K562 (cell line): ENCODE data around the gene PRKCSH. TPM values are rescaled to one million over a fixed set of nuclear protein-coding genes. Genes with fewer than 3 reads are reported as not detected.
A peak's percentile ranks its signal among the peaks of the same experiment; 100 is the strongest.

ENCODE experiments used
- DMBX1 ChIP-seq: fragments of 250-450 bp; sonication (Bioruptor Pico); IDR thresholded peaks from 2 replicates; pipeline ENCODE4 v1.8.0; 2022; ENCODE audit warnings: inconsistent platforms, mild to moderate bottlenecking, moderate library complexity, borderline replicate concordance
- KDM2B ChIP-seq: fragments of 250-450 bp; sonication (Bioruptor Pico); IDR thresholded peaks from 2 replicates; pipeline ENCODE4 v1.8.0; 2021; ENCODE audit warnings: mild to moderate bottlenecking, moderate library complexity
- POU5F1 ChIP-seq: fragments of 150-350 bp; IDR thresholded peaks from 2 replicates; pipeline ENCODE4 v1.6.1; 2014; ENCODE audit warnings: borderline replicate concordance, low read length, low read depth, mild to moderate bottlenecking; ENCODE audit not compliant: partially characterized antibody
- SMAD1 ChIP-seq: fragments of 150-350 bp; IDR thresholded peaks from 2 replicates; pipeline ENCODE4 v1.6.1; 2014; ENCODE audit warnings: low read length, low read depth; ENCODE audit not compliant: partially characterized antibody
- ZNF431 ChIP-seq: sonication (generic); formaldehyde crosslinking; IDR thresholded peaks from 2 replicates; pipeline ENCODE4 v1.8.0; 2022; ENCODE audit warnings: mild to moderate bottlenecking, missing genetic modification reagents
- polyA plus RNA-seq, 8 experiments: library from polyadenylated mRNA; depleted of rRNA in 4 of 8; stranded (reverse) in 5 of 8; unstranded in 3 of 8; fragments of >200 nt; fragmentation: Nextera tagmentation in 2 of 8; fragmentation: Illumina TruSeq in 1 of 8; extraction: Ambion mirVana in 2 of 8; extraction: Trizol in 1 of 8; gene quantifications; 2 replicates each; pipeline versions ENCODE4 v1.2.1 to v1.2.3, GENCODE V29; 2011 to 2014; ENCODE audit warnings: inconsistent platforms in 1 of 8, missing spikeins in 1 of 8
- total RNA-seq, 7 experiments: library from RNA; depleted of rRNA in 6 of 7; stranded (reverse); fragments of >200 nt in 6 of 7; fragmentation: Illumina TruSeq in 2 of 7; extraction: Trizol in 2 of 7; gene quantifications; 2 replicates each; pipeline versions ENCODE4 v1.2.1 to v1.2.3, GENCODE V29; 2011 to 2021; ENCODE audit warnings: low replicate concordance in 1 of 7
- TF ChIP-seq, protein P1 (sequence below): fragments of 200-800 bp; sonication (Bioruptor generic); IDR thresholded peaks from 2 replicates; pipeline ENCODE4 v1.6.1; 2016; ENCODE audit warnings: missing genetic modification characterization, missing compliant biosample characterization
- TF ChIP-seq, protein P2 (sequence below), 2 experiments: fragments of 450-650 bp in 1 of 2; sonication (generic) in 1 of 2; formaldehyde crosslinking in 1 of 2; IDR thresholded peaks in 1 of 2; conservative IDR thresholded peaks in 1 of 2; 2 replicates each; pipeline versions ENCODE4 v1.6.1 to v1.8.1; 2016 to 2023; ENCODE audit warnings: mild to moderate bottlenecking in 2 of 2, moderate library complexity in 2 of 2, inconsistent platforms in 1 of 2, missing genetic modification reagents in 1 of 2
- TF ChIP-seq, protein P3 (sequence below): sonication (generic); formaldehyde crosslinking; IDR thresholded peaks from 2 replicates; pipeline ENCODE4 v1.9.0; 2022; ENCODE audit warnings: mild to moderate bottlenecking, missing genetic modification reagents
- TF ChIP-seq, protein P4 (sequence below): fragments of 450-650 bp; conservative IDR thresholded peaks from 2 replicates; pipeline ENCODE4 v1.6.1; 2016; ENCODE audit warnings: missing genetic modification characterization, low read depth, mild to moderate bottlenecking, missing compliant biosample characterization, moderate library complexity
- TF ChIP-seq, protein P5 (sequence below): sonication (generic); formaldehyde crosslinking; IDR thresholded peaks from 2 replicates; pipeline ENCODE4 v1.8.1; 2023; ENCODE audit warnings: mild to moderate bottlenecking, missing genetic modification reagents
- TF ChIP-seq, protein P6 (sequence below): sonication (generic); formaldehyde crosslinking; IDR thresholded peaks from 2 replicates; pipeline ENCODE4 v1.8.0; 2022; ENCODE audit warnings: missing genetic modification reagents, mild to moderate bottlenecking, moderate library complexity, borderline replicate concordance
- TF ChIP-seq, protein P7 (sequence below): fragments of 450-650 bp; IDR thresholded peaks from 2 replicates; pipeline ENCODE4 v1.6.1; 2017; ENCODE audit warnings: mild to moderate bottlenecking, moderate library complexity

The PRKCSH gene
- total and polyA plus RNA-seq, 9 of the 15 experiments (the other 6 are each of a cell fraction or from before 2014, with no cell fraction given): 2.3 to 297 (median 48.1) TPM

DNA sequence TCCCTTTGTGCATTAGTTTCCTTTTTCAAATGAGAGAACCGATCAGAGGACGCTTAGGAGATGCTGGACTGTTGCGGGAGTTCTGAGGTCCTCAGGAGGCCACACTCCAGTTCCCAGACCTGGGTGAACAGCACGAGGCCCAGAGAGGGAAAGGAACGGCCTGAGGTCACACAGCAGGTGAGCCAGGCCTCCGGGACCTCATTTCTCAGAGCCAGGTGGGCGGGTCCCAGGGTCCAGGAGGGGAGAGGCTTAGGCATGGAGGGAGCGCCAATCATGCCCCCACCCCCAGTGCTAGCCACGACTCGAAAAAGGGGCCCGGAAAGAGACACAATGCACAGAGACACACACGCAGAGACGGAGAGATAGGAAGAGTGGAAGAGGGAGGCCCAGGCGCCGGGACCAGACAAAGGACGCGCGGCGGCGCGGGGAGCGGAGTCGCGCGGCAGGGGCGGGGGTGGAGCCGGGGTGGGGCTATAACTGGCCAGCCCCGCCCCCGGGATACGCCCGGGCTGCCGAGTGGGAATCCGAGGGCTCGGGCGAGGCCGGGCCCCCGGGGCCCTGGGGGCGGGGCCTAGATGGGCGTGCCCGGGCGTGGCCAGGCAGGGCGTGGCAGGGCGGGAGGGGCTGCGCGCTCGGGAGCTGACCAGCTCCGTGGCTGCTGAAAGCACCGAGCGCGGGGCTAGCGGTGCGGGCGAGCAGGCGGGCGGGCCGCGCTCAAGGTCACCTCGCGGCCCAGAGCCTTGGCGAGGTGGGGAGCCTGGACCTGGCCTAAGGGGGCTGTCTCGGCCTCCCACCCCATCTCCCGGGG lies 43.9 kb downstream of the PRKCSH start (continued):
- TF ChIP-seq, protein P1, sequence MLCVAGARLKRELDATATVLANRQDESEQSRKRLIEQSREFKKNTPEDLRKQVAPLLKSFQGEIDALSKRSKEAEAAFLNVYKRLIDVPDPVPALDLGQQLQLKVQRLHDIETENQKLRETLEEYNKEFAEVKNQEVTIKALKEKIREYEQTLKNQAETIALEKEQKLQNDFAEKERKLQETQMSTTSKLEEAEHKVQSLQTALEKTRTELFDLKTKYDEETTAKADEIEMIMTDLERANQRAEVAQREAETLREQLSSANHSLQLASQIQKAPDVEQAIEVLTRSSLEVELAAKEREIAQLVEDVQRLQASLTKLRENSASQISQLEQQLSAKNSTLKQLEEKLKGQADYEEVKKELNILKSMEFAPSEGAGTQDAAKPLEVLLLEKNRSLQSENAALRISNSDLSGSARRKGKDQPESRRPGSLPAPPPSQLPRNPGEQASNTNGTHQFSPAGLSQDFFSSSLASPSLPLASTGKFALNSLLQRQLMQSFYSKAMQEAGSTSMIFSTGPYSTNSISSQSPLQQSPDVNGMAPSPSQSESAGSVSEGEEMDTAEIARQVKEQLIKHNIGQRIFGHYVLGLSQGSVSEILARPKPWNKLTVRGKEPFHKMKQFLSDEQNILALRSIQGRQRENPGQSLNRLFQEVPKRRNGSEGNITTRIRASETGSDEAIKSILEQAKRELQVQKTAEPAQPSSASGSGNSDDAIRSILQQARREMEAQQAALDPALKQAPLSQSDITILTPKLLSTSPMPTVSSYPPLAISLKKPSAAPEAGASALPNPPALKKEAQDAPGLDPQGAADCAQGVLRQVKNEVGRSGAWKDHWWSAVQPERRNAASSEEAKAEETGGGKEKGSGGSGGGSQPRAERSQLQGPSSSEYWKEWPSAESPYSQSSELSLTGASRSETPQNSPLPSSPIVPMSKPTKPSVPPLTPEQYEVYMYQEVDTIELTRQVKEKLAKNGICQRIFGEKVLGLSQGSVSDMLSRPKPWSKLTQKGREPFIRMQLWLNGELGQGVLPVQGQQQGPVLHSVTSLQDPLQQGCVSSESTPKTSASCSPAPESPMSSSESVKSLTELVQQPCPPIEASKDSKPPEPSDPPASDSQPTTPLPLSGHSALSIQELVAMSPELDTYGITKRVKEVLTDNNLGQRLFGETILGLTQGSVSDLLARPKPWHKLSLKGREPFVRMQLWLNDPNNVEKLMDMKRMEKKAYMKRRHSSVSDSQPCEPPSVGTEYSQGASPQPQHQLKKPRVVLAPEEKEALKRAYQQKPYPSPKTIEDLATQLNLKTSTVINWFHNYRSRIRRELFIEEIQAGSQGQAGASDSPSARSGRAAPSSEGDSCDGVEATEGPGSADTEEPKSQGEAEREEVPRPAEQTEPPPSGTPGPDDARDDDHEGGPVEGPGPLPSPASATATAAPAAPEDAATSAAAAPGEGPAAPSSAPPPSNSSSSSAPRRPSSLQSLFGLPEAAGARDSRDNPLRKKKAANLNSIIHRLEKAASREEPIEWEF (CRISPR knock-in tag): no peak
- TF ChIP-seq ZNF431 (CRISPR knock-in tag): peak; percentile 56; the same call in 1 of the 2 replicates
- TF ChIP-seq SMAD1: no peak
- TF ChIP-seq DMBX1 (CRISPR knock-in tag): peak; percentile 63; the same call in 1 of the 2 replicates
- TF ChIP-seq, protein P2, sequence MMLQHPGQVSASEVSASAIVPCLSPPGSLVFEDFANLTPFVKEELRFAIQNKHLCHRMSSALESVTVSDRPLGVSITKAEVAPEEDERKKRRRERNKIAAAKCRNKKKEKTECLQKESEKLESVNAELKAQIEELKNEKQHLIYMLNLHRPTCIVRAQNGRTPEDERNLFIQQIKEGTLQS (IDR thresholded peaks at IDR 0.05): no peak
- TF ChIP-seq, protein P2 (CRISPR knock-in tag; conservative IDR thresholded peaks at IDR 0.05): 0 out of 2 replicates have a peak, but pooled peaks have one; percentile 40
- TF ChIP-seq, protein P3, sequence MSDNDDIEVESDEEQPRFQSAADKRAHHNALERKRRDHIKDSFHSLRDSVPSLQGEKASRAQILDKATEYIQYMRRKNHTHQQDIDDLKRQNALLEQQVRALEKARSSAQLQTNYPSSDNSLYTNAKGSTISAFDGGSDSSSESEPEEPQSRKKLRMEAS (CRISPR knock-in tag): peak; percentile 77
- TF ChIP-seq POU5F1: no peak
- TF ChIP-seq, protein P4, sequence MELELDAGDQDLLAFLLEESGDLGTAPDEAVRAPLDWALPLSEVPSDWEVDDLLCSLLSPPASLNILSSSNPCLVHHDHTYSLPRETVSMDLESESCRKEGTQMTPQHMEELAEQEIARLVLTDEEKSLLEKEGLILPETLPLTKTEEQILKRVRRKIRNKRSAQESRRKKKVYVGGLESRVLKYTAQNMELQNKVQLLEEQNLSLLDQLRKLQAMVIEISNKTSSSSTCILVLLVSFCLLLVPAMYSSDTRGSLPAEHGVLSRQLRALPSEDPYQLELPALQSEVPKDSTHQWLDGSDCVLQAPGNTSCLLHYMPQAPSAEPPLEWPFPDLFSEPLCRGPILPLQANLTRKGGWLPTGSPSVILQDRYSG (tag): no peak
- TF ChIP-seq, protein P5, sequence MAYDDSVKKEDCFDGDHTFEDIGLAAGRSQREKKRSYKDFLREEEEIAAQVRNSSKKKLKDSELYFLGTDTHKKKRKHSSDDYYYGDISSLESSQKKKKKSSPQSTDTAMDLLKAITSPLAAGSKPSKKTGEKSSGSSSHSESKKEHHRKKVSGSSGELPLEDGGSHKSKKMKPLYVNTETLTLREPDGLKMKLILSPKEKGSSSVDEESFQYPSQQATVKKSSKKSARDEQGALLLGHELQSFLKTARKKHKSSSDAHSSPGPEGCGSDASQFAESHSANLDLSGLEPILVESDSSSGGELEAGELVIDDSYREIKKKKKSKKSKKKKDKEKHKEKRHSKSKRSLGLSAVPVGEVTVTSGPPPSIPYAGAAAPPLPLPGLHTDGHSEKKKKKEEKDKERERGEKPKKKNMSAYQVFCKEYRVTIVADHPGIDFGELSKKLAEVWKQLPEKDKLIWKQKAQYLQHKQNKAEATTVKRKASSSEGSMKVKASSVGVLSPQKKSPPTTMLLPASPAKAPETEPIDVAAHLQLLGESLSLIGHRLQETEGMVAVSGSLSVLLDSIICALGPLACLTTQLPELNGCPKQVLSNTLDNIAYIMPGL (CRISPR knock-in tag): peak; percentile 80; the same call in 1 of the 2 replicates
- TF ChIP-seq, protein P6, sequence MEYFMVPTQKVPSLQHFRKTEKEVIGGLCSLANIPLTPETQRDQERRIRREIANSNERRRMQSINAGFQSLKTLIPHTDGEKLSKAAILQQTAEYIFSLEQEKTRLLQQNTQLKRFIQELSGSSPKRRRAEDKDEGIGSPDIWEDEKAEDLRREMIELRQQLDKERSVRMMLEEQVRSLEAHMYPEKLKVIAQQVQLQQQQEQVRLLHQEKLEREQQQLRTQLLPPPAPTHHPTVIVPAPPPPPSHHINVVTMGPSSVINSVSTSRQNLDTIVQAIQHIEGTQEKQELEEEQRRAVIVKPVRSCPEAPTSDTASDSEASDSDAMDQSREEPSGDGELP: peak; percentile 60; the same call in 1 of the 2 replicates
- TF ChIP-seq, protein P7, sequence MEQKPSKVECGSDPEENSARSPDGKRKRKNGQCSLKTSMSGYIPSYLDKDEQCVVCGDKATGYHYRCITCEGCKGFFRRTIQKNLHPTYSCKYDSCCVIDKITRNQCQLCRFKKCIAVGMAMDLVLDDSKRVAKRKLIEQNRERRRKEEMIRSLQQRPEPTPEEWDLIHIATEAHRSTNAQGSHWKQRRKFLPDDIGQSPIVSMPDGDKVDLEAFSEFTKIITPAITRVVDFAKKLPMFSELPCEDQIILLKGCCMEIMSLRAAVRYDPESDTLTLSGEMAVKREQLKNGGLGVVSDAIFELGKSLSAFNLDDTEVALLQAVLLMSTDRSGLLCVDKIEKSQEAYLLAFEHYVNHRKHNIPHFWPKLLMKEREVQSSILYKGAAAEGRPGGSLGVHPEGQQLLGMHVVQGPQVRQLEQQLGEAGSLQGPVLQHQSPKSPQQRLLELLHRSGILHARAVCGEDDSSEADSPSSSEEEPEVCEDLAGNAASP: no peak
- 0 out of 2 replicates have a peak, but pooled peaks have one; percentile 30 for TF ChIP-seq KDM2B
